ENCODE results near the gene SEC23A. TPM values are rescaled to one million over a fixed set of nuclear protein-coding genes. Genes with fewer than 3 reads are reported as not detected.

Gene SEC23A
- total and polyA plus RNA-seq, 2 donors (not counting 1 experiment from before 2014, with no cell fraction given) = 13.2 to 52.3 TPM

GRCh38 chr14:39035336-39035735 lies 67.7 kb downstream of the SEC23A start:
- POLR2A ChIA-PET = no interaction called here
- Histone ChIP-seq H3K27ac (ENCODE audit: low read length in 2 of 2) (no peak overlapping the region), H3K9ac (ENCODE audit: low read length) (no peak overlapping the region), H3K4me1 (ENCODE audit: control insufficient read depth in 2 of 2, insufficient read depth in 2 of 2, low read length in 2 of 2) (peaks cover 4 to 5% of the 10 kb centered on the region in 2 donors), H2AFZ (ENCODE audit: insufficient read depth, low read depth, low read length, poor library complexity, severe bottlenecking) (no peak overlapping the region), H3K4me2 (replicated peaks; ENCODE audit: low read depth, low read length, poor library complexity, severe bottlenecking) (no peak overlapping the region), H3K4me3 (ENCODE audit: control extremely low read depth in 1 of 5, extremely low read depth in 1 of 5, insufficient read depth in 1 of 5, low read depth in 2 of 5, low read length in 4 of 5) (no peak overlapping the region), H3K36me3 (replicated peaks in 1 of 2; ENCODE audit: control extremely low read depth in 1 of 2, control insufficient read depth in 1 of 2, extremely low read depth in 1 of 2, insufficient read depth in 2 of 2, low read length in 1 of 2) (peaks cover 1 to 64% of the 10 kb centered on the region in 2 experiments), H4K20me1 (ENCODE audit: control insufficient read depth, insufficient read depth, low read length, poor library complexity, severe bottlenecking) (no peaks in the 10 kb centered on the region), H3K9me3 (ENCODE audit: control extremely low read depth in 1 of 3, control insufficient read depth in 2 of 3, insufficient read depth in 1 of 3, low read length in 2 of 3) (no peaks in the 10 kb centered on the region), H3K79me2 (ENCODE audit: control insufficient read depth, insufficient read depth, low read length) (no peaks in the 10 kb centered on the region), H3K27me3 (replicated peaks in 1 of 4; ENCODE audit: control extremely low read depth in 1 of 4, control insufficient read depth in 3 of 4, insufficient read depth in 4 of 4, low read length in 3 of 4) (no peaks in the 10 kb centered on the region)
- DNase-seq (no peak), ATAC-seq (ENCODE audit: low read depth) (no peak)
- intact Hi-C loops (cut with micrococcal nuclease) = no loop called here
- H3K4me3 Mint-ChIP-seq = no peak overlapping the region
- H3K27me3 Mint-ChIP-seq = no peaks in the 10 kb centered on the region
- no peak overlapping the region for H3K27ac Mint-ChIP-seq
- TF ChIP-seq CTCF (IDR thresholded peaks at IDR 0.05) (no peak), EZH2 (IDR thresholded peaks at IDR 0.05; ENCODE audit: borderline replicate concordance, insufficient read depth, low read depth, low read length, poor library complexity, severe bottlenecking) (no peak)
- peaks cover 11% of the 10 kb centered on the region for H3K4me1 Mint-ChIP-seq
- H3K9me3 Mint-ChIP-seq (ENCODE audit: insufficient read depth) = no peaks in the 10 kb centered on the region
- CTCF ChIA-PET = no interaction called here

DNA sequence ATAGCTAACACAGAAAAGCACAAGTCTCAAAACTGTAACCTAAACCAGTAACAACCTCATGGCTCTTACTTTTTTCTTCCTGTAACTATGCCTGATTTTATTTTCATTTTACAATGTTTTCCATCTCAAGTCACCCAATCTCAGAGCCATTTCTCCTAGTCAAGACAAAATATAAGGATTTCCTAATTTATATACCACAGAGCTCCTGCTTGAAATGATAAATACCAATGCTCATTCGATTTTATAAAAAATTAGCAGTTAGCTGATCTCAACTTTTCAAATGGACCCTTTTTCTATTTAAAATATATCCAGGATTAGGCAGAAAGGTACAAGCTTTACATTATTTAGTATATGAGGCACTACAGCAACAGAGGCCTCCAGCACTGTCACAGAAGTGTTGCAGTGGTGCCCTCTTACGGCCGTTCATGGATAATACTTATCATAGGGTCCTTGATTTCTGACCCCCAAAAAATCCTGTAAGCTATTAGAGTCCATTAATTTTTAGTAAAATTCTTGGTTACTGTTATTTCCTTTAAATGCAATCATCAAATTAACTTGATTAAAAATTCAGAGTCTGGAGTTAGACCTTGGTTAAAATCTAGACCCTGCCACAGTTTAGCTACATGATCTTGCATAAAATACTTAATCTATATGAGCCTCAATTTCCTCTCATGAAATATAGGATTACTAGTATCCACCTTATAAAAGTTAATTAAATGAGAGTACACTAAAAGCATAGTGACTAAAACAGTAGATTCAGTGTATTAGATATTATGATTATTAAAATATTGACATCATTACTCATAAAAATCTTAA lies 68.3 kb downstream of the SEC23A start:
- no peaks in the 10 kb centered on the region for H3K27me3 Mint-ChIP-seq
- no peaks in the 10 kb centered on the region for H3K9me3 Mint-ChIP-seq (ENCODE audit: insufficient read depth)
- Histone ChIP-seq H3K4me1 (ENCODE audit: control insufficient read depth in 2 of 2, insufficient read depth in 2 of 2, low read length in 2 of 2) (peaks cover 4 to 5% of the 10 kb centered on the region in 2 donors), H3K4me3 (ENCODE audit: control extremely low read depth in 1 of 5, extremely low read depth in 1 of 5, insufficient read depth in 1 of 5, low read depth in 2 of 5, low read length in 4 of 5) (no peak overlapping the region), H3K27ac (ENCODE audit: low read length in 2 of 2) (no peak overlapping the region), H2AFZ (ENCODE audit: insufficient read depth, low read depth, low read length, poor library complexity, severe bottlenecking) (no peak overlapping the region), H3K9ac (ENCODE audit: low read length) (no peak overlapping the region), H3K79me2 (ENCODE audit: control insufficient read depth, insufficient read depth, low read length) (no peaks in the 10 kb centered on the region), H3K27me3 (replicated peaks in 1 of 4; ENCODE audit: control extremely low read depth in 1 of 4, control insufficient read depth in 3 of 4, insufficient read depth in 4 of 4, low read length in 3 of 4) (no peaks in the 10 kb centered on the region), H3K9me3 (ENCODE audit: control extremely low read depth in 1 of 3, control insufficient read depth in 2 of 3, insufficient read depth in 1 of 3, low read length in 2 of 3) (no peaks in the 10 kb centered on the region), H3K36me3 (replicated peaks in 1 of 2; ENCODE audit: control extremely low read depth in 1 of 2, control insufficient read depth in 1 of 2, extremely low read depth in 1 of 2, insufficient read depth in 2 of 2, low read length in 1 of 2) (peaks cover 1 to 65% of the 10 kb centered on the region in 2 experiments), H4K20me1 (ENCODE audit: control insufficient read depth, insufficient read depth, low read length, poor library complexity, severe bottlenecking) (no peaks in the 10 kb centered on the region), H3K4me2 (replicated peaks; ENCODE audit: low read depth, low read length, poor library complexity, severe bottlenecking) (no peak overlapping the region)
- POLR2A ChIA-PET = no interaction called here
- H3K4me1 Mint-ChIP-seq = peaks cover 11% of the 10 kb centered on the region
- intact Hi-C loops (cut with micrococcal nuclease) = no loop called here
- H3K27ac Mint-ChIP-seq = no peak overlapping the region
- ATAC-seq (ENCODE audit: low read depth) (no peak), DNase-seq (no peak)
- no peak overlapping the region for H3K4me3 Mint-ChIP-seq
- CTCF ChIA-PET = interaction anchor here (0.7 kb wide), 1 partner anchor 20 kb away, joined by 5 read pairs; no protein-coding TSS in a partner anchor
- WGBS (ENCODE audit: insufficient coverage) = no CpG with 5 or more reads among the region's 3 CpGs
- TF ChIP-seq EZH2 (IDR thresholded peaks at IDR 0.05; ENCODE audit: borderline replicate concordance, insufficient read depth, low read depth, low read length, poor library complexity, severe bottlenecking) (no peak), CTCF (IDR thresholded peaks at IDR 0.05) (no peak)

All from B cell (primary cell).